Measurements from ENCODE around the gene ZNF407. TPM values are rescaled to one million over a fixed set of nuclear protein-coding genes. Genes with fewer than 3 reads are reported as not detected.
"Not testable (repeated sequence)": the region's sequence is repeated elsewhere in the genome, so short reads cannot be mapped to it uniquely, and the experiment has no call there.

The ZNF407 gene
- total and polyA plus RNA-seq, 12 donors = 2.5 to 14.9 (median 12.7) TPM

DNA sequence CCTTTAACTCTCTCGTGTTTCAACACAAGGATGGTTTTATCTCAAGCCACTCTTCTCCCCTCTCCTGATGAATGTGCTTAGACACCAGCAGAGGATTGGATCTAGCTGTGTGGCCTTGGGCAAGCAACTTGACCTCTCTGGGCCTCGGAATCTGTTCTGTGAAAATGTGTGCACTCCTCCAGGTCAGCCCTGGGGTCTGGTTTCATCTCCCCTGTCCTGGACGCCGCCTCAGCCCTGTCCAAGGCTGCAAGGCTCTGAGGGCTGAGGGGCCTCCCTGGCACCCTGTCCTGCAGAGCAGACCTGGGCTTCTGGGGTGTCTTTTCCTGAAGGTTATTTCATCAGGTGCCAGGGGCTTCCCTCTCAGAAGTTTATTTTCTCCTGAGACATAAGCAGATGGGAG lies 34.9 kb upstream of the ZNF407 start:
- H3K4me3 ChIP-seq = no peak overlapping the region
- H3K27ac ChIP-seq = no peak overlapping the region
- H3K4me1 ChIP-seq = peaks cover 0 to 2% (median 0%) of the 10 kb centered on the region in 9 donors
- H3K36me3 ChIP-seq = no peaks in the 10 kb centered on the region
- ATAC-seq (no peak), DNase-seq (no peak)
- H3K9me3 ChIP-seq = peaks cover 0 to 9% (median 0%) of the 10 kb centered on the region in 11 donors
- WGBS, 2 donors = 67 to 84% methylated on average over 4 of the region's 4 CpGs
- no peak for TF ChIP-seq CTCF (IDR thresholded peaks at IDR 0.05)
- no peaks in the 10 kb centered on the region for H3K27me3 ChIP-seq
- intact Hi-C loops (cut with DNase I) = no loop called here

DNA sequence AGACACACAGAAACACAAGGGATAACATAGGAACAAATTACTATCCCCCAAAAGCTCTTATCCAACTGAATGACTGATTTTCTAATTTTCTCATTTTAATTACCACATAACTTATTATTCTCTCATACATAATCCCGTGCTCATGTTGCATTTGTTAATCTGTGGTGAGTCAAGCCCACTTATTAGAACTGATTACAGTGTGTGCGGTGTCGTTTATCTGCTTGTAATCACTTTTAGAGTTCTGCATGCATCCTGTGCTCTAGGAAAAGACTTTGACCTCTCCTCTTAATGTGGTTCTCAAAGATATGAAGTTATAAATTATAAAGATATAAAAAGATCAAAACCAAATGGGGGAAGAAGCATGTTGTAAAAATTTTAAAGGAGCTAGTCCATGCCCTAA lies 33.7 kb upstream of the ZNF407 start:
- DNase-seq = no peak
- peaks cover 0 to under 1% (median 0%) of the 10 kb centered on the region in 9 donors for H3K4me1 ChIP-seq
- TF ChIP-seq CTCF (IDR thresholded peaks at IDR 0.05) = no peak
- ATAC-seq = no peak
- no peaks in the 10 kb centered on the region for H3K36me3 ChIP-seq
- 31 to 32% methylated on average over 3 of the region's 3 CpGs for WGBS, 2 donors
- no peaks in the 10 kb centered on the region for H3K27me3 ChIP-seq
- no peak overlapping the region for H3K4me3 ChIP-seq
- H3K27ac ChIP-seq = no peak overlapping the region
- H3K9me3 ChIP-seq = peaks cover 0 to 9% (median 0%) of the 10 kb centered on the region in 11 donors
- intact Hi-C loops (cut with DNase I) = no loop called here

- H3K27me3 ChIP-seq; H3K27ac ChIP-seq; ATAC-seq; H3K9me3 ChIP-seq; H3K36me3 ChIP-seq; DNase-seq; intact Hi-C loops (cut with DNase I); H3K4me1 ChIP-seq; H3K4me3 ChIP-seq: not testable (repeated sequence)
- 100% methylated on average over 1 of the region's 1 CpG for WGBS, 2 donors
Observed at GRCh38 chr18:74565164-74565563, 32.5 kb upstream of the ZNF407 start.

DNA sequence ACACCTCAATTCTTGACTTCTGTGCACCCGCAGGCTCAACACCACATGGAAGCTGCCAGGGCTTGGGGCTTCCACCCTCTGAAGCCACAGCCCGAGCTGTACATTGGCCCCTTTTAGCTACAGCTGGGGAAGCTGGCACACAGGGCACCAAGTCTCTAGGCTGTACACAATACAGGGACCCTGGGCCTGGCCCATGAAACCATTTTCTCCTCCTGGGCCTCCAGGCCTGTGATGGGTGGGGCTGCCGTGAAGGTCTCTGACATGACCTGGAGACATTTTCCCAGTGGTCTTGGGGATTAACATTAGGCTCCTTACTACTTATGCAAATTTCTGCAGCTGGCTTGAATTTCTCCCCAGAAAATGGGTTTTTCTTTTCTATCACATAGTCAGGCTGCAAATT lies 31.7 kb upstream of the ZNF407 start:
- H3K4me3 ChIP-seq; ATAC-seq; DNase-seq; H3K36me3 ChIP-seq; H3K27me3 ChIP-seq; H3K4me1 ChIP-seq; H3K9me3 ChIP-seq; intact Hi-C loops (cut with DNase I); H3K27ac ChIP-seq: not testable (repeated sequence)
- 71 to 100% methylated on average over 3 of the region's 3 CpGs for WGBS, 2 donors

DNA sequence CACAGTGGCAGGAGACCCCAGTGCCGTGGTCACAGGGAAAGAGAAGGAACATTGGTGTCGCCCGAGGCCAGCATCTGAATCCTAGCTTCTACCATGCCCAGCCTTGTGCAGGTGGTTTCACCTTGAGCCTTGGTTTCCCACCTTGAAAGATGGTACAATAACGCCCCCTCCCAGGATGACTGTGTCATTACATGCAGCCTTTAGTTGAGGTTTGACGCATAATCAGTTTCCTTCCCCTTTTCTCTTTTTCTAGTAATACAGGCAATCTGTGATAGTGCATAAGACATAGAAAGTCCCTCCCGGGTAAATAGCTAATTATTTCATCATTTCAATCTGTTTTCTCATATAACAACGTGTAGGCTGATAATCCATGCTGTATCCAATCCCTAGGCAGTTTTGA lies 29.8 kb upstream of the ZNF407 start:
- Histone ChIP-seq H3K27ac (no peak overlapping the region), H3K9me3 (peaks cover 0 to 9% (median 0%) of the 10 kb centered on the region in 11 donors), H3K4me1 (peaks cover 0 to 3% (median 0%) of the 10 kb centered on the region in 9 donors), H3K36me3 (no peaks in the 10 kb centered on the region), H3K4me3 (no peak overlapping the region), H3K27me3 (no peaks in the 10 kb centered on the region)
- ATAC-seq = no peak
- 66 to 76% methylated on average over 7 of the region's 7 CpGs for WGBS, 2 donors
- TF ChIP-seq CTCF (IDR thresholded peaks at IDR 0.05) = peak in 1 of 9 donors; percentile 32
- DNase-seq = no peak
- intact Hi-C loops (cut with DNase I) = no loop called here
